H1 (cell line): ENCODE data around the gene LOXL1. TPM values are rescaled to one million over a fixed set of nuclear protein-coding genes. Genes with fewer than 3 reads are reported as not detected.

Experiments
- CTCF ChIA-PET: fragments of 300-600 bp; sonication (Branson Sonifier 250); formaldehyde crosslinking; loops from one replicate; lab custom pipeline; 2021; ENCODE audit not compliant: partially characterized antibody; lab: Charles Lee
- POLR2A ChIA-PET: fragments of 300-600 bp; sonication (Branson Sonifier 250); formaldehyde crosslinking; loops from one replicate; lab custom pipeline; 2021; ENCODE audit warnings: inconsistent platforms; ENCODE audit not compliant: partially characterized antibody; lab: Charles Lee
- DNase-seq, 2 experiments: peaks; one replicate each; pipeline versions ENCODE4 v3.0.0 to v3.0.0-alpha.2; 2010 to 2022; ENCODE audit warnings: low spot score in 2 of 2, low read depth in 1 of 2, mixed read lengths in 1 of 2
- FAIRE-seq: peaks from 2 replicates; lab custom pipeline; 2011; peaks lifted over from hg19 to GRCh38; lab: Jason Lieb, UNC
- H2AFZ ChIP-seq: 2 replicates; pipeline ENCODE4 v1.8.1; 2012; ENCODE audit warnings: low read length, inconsistent platforms
- H2AK5ac ChIP-seq: 2 replicates; pipeline ENCODE4 v1.6.1; 2013; ENCODE audit warnings: low read depth, low read length
- H2BK120ac ChIP-seq: replicated peaks from 2 replicates; pipeline ENCODE3; 2013; ENCODE audit warnings: low read depth, low read length, inconsistent platforms
- H2BK12ac ChIP-seq: 2 replicates; pipeline ENCODE4 v1.6.1; 2013; ENCODE audit warnings: low read depth, low read length
- H2BK15ac ChIP-seq: 2 replicates; pipeline ENCODE4 v1.6.1; 2013; ENCODE audit warnings: low read length
- H2BK20ac ChIP-seq: 2 replicates; pipeline ENCODE4 v1.6.1; 2013; ENCODE audit warnings: low read length
- H2BK5ac ChIP-seq: 2 replicates; pipeline ENCODE4 v1.6.1; 2013; ENCODE audit warnings: low read depth, low read length
- H3K14ac ChIP-seq: 2 replicates; pipeline ENCODE4 v1.6.1; 2013; ENCODE audit warnings: inconsistent platforms; ENCODE audit not compliant: insufficient read length
- H3K18ac ChIP-seq: 2 replicates; pipeline ENCODE4 v1.6.1; 2013; ENCODE audit warnings: low read length; ENCODE audit errors: extremely low read depth
- H3K23ac ChIP-seq: 2 replicates; pipeline ENCODE4 v1.6.1; 2013; ENCODE audit warnings: inconsistent platforms; ENCODE audit not compliant: insufficient read length
- H3K23me2 ChIP-seq: 2 replicates; pipeline ENCODE4 v1.6.1; 2013; ENCODE audit warnings: low read depth, low read length
- H3K27ac ChIP-seq: 2 replicates; pipeline ENCODE4 v1.6.1; 2011; ENCODE audit warnings: low read depth, low read length, inconsistent platforms
- H3K27me3 ChIP-seq, 4 experiments: replicated peaks in 1 of 4; 1 replicate in 1 of 4; 2 replicates in 3 of 4; pipeline versions ENCODE4 v1.6.1 to v1.8.1; 2011 to 2013; ENCODE audit warnings: low read length in 3 of 4, mild to moderate bottlenecking in 3 of 4, inconsistent platforms in 2 of 4, mixed read lengths in 2 of 4, moderate library complexity in 1 of 4; ENCODE audit not compliant: control insufficient read depth in 3 of 4, insufficient read depth in 3 of 4; ENCODE audit errors: extremely low read depth in 1 of 4
- H3K36me3 ChIP-seq, 4 experiments: 2 replicates each; pipeline versions ENCODE4 v1.6.1 to v1.8.1; 2011 to 2013; ENCODE audit warnings: mild to moderate bottlenecking in 4 of 4, low read length in 3 of 4, moderate library complexity in 2 of 4, control low read depth in 1 of 4, inconsistent platforms in 1 of 4; ENCODE audit not compliant: insufficient read depth in 4 of 4, control insufficient read depth in 2 of 4
- H3K4ac ChIP-seq: replicated peaks from 2 replicates; pipeline ENCODE3; 2013; ENCODE audit warnings: low read length, low read depth, mixed read lengths, inconsistent platforms; ENCODE audit not compliant: insufficient read length
- H3K4me1 ChIP-seq, 4 experiments: replicated peaks in 1 of 4; 1 replicate in 1 of 4; 2 replicates in 3 of 4; pipeline versions ENCODE4 v1.6.1 to v1.8.1; 2011 to 2013; ENCODE audit warnings: low read length in 3 of 4, inconsistent platforms in 2 of 4, mixed read lengths in 1 of 4; ENCODE audit not compliant: insufficient read depth in 4 of 4, control insufficient read depth in 3 of 4
- H3K4me2 ChIP-seq, 2 experiments: 2 replicates each; pipeline versions ENCODE4 v1.6.1 to v1.8.1; 2011 to 2013; ENCODE audit warnings: low read depth in 2 of 2, low read length in 2 of 2, control low read depth in 1 of 2, inconsistent platforms in 1 of 2, mild to moderate bottlenecking in 1 of 2; ENCODE audit not compliant: insufficient read depth in 1 of 2
- H3K4me3 ChIP-seq, 4 experiments: fragments of 200-600, 300-600 bp in 1 of 4; sonication (generic), shearing (Covaris generic), sonication (Bioruptor Twin) in 1 of 4; 2 replicates each; pipeline versions ENCODE4 v1.5.1 to v1.8.1; 2011 to 2016; ENCODE audit warnings: low read length in 4 of 4, low read depth in 3 of 4, control low read depth in 2 of 4, inconsistent platforms in 2 of 4, mild to moderate bottlenecking in 2 of 4, mixed read lengths in 1 of 4, moderate library complexity in 1 of 4; ENCODE audit not compliant: insufficient read depth in 2 of 4; ENCODE audit errors: extremely low read depth in 1 of 4
- H3K56ac ChIP-seq: replicated peaks from 2 replicates; pipeline ENCODE3; 2013; ENCODE audit warnings: low read depth, mild to moderate bottlenecking, mixed read lengths, low read length, inconsistent platforms; ENCODE audit not compliant: insufficient read length
- H3K79me1 ChIP-seq: 2 replicates; pipeline ENCODE4 v1.6.1; 2013; ENCODE audit warnings: low read depth, low read length, control low read depth
- H3K79me2 ChIP-seq, 2 experiments: 2 replicates each; pipeline versions ENCODE4 v1.6.1 to v1.8.1; 2012 to 2013; ENCODE audit warnings: low read length in 2 of 2, mild to moderate bottlenecking in 2 of 2, inconsistent platforms in 1 of 2; ENCODE audit not compliant: insufficient read depth in 2 of 2, control insufficient read depth in 1 of 2
- H3K9ac ChIP-seq, 4 experiments: replicated peaks in 1 of 4; 1 replicate in 1 of 4; 2 replicates in 3 of 4; pipeline versions ENCODE4 v1.6.1 to v1.8.1; 2011 to 2013; ENCODE audit warnings: low read depth in 3 of 4, low read length in 3 of 4, control low read depth in 2 of 4, mild to moderate bottlenecking in 2 of 4, moderate library complexity in 2 of 4, inconsistent platforms in 1 of 4; ENCODE audit errors: extremely low read depth in 1 of 4
- H3K9me3 ChIP-seq, 2 experiments: 2 replicates each; pipeline versions ENCODE4 v1.6.1 to v1.8.1; 2012 to 2013; ENCODE audit warnings: mild to moderate bottlenecking in 2 of 2, moderate library complexity in 2 of 2, control low read depth in 1 of 2, inconsistent platforms in 1 of 2, low read depth in 1 of 2, low read length in 1 of 2, mixed read lengths in 1 of 2; ENCODE audit not compliant: insufficient read depth in 2 of 2
- H4K20me1 ChIP-seq, 2 experiments: replicated peaks in 1 of 2; 2 replicates each; pipeline versions ENCODE3 to v1.8.1; 2011 to 2013; ENCODE audit warnings: inconsistent platforms in 2 of 2, low read length in 2 of 2, mild to moderate bottlenecking in 1 of 2; ENCODE audit not compliant: insufficient read depth in 2 of 2, control insufficient read depth in 1 of 2
- H4K5ac ChIP-seq: 2 replicates; pipeline ENCODE4 v1.6.1; 2013; ENCODE audit warnings: low read length, low read depth, mixed read lengths, inconsistent platforms; ENCODE audit not compliant: insufficient read length
- H4K8ac ChIP-seq: 2 replicates; pipeline ENCODE4 v1.8.0; 2013; ENCODE audit warnings: mild to moderate bottlenecking, moderate library complexity, low read length, inconsistent platforms; ENCODE audit not compliant: insufficient read depth; ENCODE audit errors: extremely low read depth
- H4K91ac ChIP-seq: replicated peaks from 2 replicates; pipeline ENCODE3; 2013; ENCODE audit warnings: low read length, mixed read lengths, inconsistent platforms; ENCODE audit not compliant: insufficient read length
- CBX8 ChIP-seq: fragments of 300-800, 300-1000 bp; sonication (generic); IDR thresholded peaks from 2 replicates; pipeline ENCODE4 v1.7.1; 2016; ENCODE audit warnings: low read depth, low read length, borderline replicate concordance
- E2F6 ChIP-seq: IDR thresholded peaks from 2 replicates; pipeline ENCODE4 v1.6.1; 2012; ENCODE audit warnings: inconsistent platforms
- POLR2AphosphoS5 ChIP-seq: IDR thresholded peaks from 2 replicates; pipeline ENCODE4 v1.6.1; 2011; ENCODE audit warnings: low read depth, low read length
- RFX5 ChIP-seq: IDR thresholded peaks from 2 replicates; pipeline ENCODE4 v1.6.1; 2011; ENCODE audit warnings: low read depth, low read length, improper control_type of control experiment, borderline replicate concordance
- SUZ12 ChIP-seq: fragments of 200-600 bp; sonication (generic); IDR thresholded peaks from 2 replicates; pipeline ENCODE4 v1.6.1; 2012; ENCODE audit warnings: mild to moderate bottlenecking, inconsistent platforms, low read length, moderate library complexity, mixed read lengths
- TEAD4 ChIP-seq: IDR thresholded peaks from 2 replicates; pipeline ENCODE4 v1.6.1; 2012; ENCODE audit warnings: low read depth, low read length, inconsistent platforms, mixed read lengths
- WGBS, 2 experiments: shearing (Covaris generic) in 1 of 2; methylation state at CpG; one replicate each; pipeline versions ENCODE4 v1.1.6 to v1.1.7; 2013 to 2015; ENCODE audit warnings: low lambda C conversion rate in 2 of 2, mixed read lengths in 2 of 2, inconsistent platforms in 1 of 2, low coverage in 1 of 2, missing lambda C conversion rate in 1 of 2; ENCODE audit not compliant: insufficient replicate concordance in 2 of 2, insufficient coverage in 1 of 2, insufficient read length in 1 of 2; ENCODE audit errors: extremely low coverage in 1 of 2, missing lambda C conversion rate in 1 of 2; 5-methylcytosine and 5-hydroxymethylcytosine counted together
- polyA plus RNA-seq, 7 experiments: library from polyadenylated mRNA; depleted of rRNA in 3 of 7; stranded (reverse) in 5 of 7; unstranded in 2 of 7; fragments of >200 nt in 5 of 7; fragments of 200-250 nt in 2 of 7; gene quantifications; 1 replicate in 5 of 7; 2 replicates in 1 of 7; 4 replicates in 1 of 7; pipeline versions ENCODE4 v1.2.1 to v1.2.3, GENCODE V29; 2011 to 2013; ENCODE audit warnings: missing spikeins in 2 of 7, mixed read lengths in 2 of 7
- total RNA-seq: library from RNA; stranded (reverse); fragmentation: NEBNext Ultra II Directional; extraction: Animal tissue kit (Norgen Biotek cat#: 25700); gene quantifications from 2 replicates; pipeline ENCODE4 v1.2.1, GENCODE V29; 2021
- TF ChIP-seq, protein P1 (sequence below): IDR thresholded peaks from 2 replicates; pipeline ENCODE4 v1.6.1; 2011; ENCODE audit warnings: low read length, improper control_type of control experiment
- TF ChIP-seq, protein P2 (sequence below): IDR thresholded peaks from 2 replicates; pipeline ENCODE4 v1.6.1; 2012; ENCODE audit warnings: low read length, inconsistent platforms

LOXL1 gene
- total and polyA plus RNA-seq, 2 of the 8 experiments (the other 6 are each of a cell fraction or from before 2014, with no cell fraction given) = 8.1 to 14.4 TPM

GRCh38 chr15:73892446-73893226, 33.6 kb upstream of the LOXL1 start:
- WGBS, 2 experiments = 84% methylated on average over 13 of the region's 13 CpGs; no CpG with 5 or more reads in 1 of the 2 experiments
- H3K56ac ChIP-seq = no peak overlapping the region
- no peak overlapping the region for H2BK5ac ChIP-seq
- no peak overlapping the region; the same call in 1 of the 2 replicates for H4K8ac ChIP-seq
- H2BK20ac ChIP-seq = no peak overlapping the region
- no peak overlapping the region for H3K14ac ChIP-seq
- no peak overlapping the region for H3K4me3 ChIP-seq
- H2AK5ac ChIP-seq = no peak overlapping the region
- H3K4me1 ChIP-seq = peaks cover 0 to 2% (median 0%) of the 10 kb centered on the region in 4 experiments; a peak in 1 of 7 replicates
- H3K79me2 ChIP-seq = no peaks in the 10 kb centered on the region
- POLR2A ChIA-PET = no interaction called here
- no peaks in the 10 kb centered on the region for H3K23me2 ChIP-seq
- H3K23ac ChIP-seq = no peak overlapping the region
- FAIRE-seq = no peak
- no peak overlapping the region for H2BK15ac ChIP-seq
- H3K9ac ChIP-seq = no peak overlapping the region
- H2AFZ ChIP-seq = no peak overlapping the region
- no peaks in the 10 kb centered on the region; a peak in 1 of 7 replicates for H3K27me3 ChIP-seq
- H4K20me1 ChIP-seq = no peaks in the 10 kb centered on the region
- no peak overlapping the region for H3K4me2 ChIP-seq
- H3K4ac ChIP-seq = no peak overlapping the region
- no peak overlapping the region for H4K91ac ChIP-seq
- no peak overlapping the region for H2BK12ac ChIP-seq
- no peaks in the 10 kb centered on the region for H3K9me3 ChIP-seq
- no peak overlapping the region for H3K27ac ChIP-seq
- CTCF ChIA-PET = interaction anchor here (0.8 to 9.8 kb wide), 10 partner anchors 8 to 188 kb away, joined by 3 to 167 read pairs (median 4); partner anchors contain the start of gene TBC1D21
- no peaks in the 10 kb centered on the region; the same call in 1 of the 2 replicates for H3K79me1 ChIP-seq
- no peak for DNase-seq
- no peak overlapping the region for H4K5ac ChIP-seq
- no peak overlapping the region for H3K18ac ChIP-seq
- no peaks in the 10 kb centered on the region for H3K36me3 ChIP-seq
- H2BK120ac ChIP-seq = no peak overlapping the region
- TF ChIP-seq SUZ12 (no peak), CBX8 (no peak), TEAD4 (no peak), RFX5 (no peak), POLR2AphosphoS5 (no peak), E2F6 (no peak)
- TF ChIP-seq, protein P1, sequence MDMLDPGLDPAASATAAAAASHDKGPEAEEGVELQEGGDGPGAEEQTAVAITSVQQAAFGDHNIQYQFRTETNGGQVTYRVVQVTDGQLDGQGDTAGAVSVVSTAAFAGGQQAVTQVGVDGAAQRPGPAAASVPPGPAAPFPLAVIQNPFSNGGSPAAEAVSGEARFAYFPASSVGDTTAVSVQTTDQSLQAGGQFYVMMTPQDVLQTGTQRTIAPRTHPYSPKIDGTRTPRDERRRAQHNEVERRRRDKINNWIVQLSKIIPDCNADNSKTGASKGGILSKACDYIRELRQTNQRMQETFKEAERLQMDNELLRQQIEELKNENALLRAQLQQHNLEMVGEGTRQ = no peak
- TF ChIP-seq, protein P2, sequence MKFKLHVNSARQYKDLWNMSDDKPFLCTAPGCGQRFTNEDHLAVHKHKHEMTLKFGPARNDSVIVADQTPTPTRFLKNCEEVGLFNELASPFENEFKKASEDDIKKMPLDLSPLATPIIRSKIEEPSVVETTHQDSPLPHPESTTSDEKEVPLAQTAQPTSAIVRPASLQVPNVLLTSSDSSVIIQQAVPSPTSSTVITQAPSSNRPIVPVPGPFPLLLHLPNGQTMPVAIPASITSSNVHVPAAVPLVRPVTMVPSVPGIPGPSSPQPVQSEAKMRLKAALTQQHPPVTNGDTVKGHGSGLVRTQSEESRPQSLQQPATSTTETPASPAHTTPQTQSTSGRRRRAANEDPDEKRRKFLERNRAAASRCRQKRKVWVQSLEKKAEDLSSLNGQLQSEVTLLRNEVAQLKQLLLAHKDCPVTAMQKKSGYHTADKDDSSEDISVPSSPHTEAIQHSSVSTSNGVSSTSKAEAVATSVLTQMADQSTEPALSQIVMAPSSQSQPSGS = no peak
